Measurements from ENCODE around the gene ESPN. TPM values are rescaled to one million over a fixed set of nuclear protein-coding genes. Genes with fewer than 3 reads are reported as not detected.

Gene ESPN
- total and polyA plus RNA-seq, 2 of the 4 experiments (the other 2 are of a cell fraction): under 0.01 to 0.02 TPM

DNA sequence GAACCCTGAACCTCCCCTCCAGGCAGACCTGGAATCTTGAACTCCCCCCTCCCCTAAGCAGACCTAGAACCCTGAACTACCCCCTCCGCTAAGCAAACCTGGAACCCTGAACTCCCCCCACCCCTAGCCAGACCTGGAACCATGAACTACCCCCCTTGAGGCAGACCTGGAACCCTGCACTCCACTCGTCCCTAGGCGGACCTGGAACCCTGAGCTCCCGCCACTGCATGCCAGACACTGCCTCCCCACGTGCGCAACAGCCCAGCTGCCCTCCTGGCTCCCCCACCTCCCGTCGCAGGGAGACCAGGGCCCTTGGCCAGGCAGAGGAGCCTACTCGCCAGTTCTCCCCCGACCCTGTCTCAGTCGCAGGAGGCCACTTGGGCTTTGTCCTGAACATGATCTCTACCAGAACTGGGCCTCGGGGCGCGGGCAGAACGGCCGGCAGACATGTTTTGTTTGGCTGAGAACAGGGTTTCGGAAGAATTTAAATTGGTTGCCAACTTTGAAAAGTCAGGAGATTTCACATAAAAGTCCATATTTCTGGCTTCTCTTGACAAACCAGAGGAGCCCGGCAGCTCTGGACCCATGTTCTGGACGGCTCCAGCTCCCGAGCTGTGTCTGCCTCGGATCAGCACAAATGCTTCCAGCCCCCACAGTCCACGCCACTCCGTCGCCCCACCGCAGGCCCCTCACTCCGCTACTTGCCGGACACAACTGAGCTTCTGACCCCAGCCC is 76.1 kb downstream of the ESPN start:
- TF ChIP-seq RCOR1 (IDR thresholded peaks at IDR 0.05; ENCODE audit: insufficient replicate concordance, low read length): no peak
- TF ChIP-seq, protein P1, sequence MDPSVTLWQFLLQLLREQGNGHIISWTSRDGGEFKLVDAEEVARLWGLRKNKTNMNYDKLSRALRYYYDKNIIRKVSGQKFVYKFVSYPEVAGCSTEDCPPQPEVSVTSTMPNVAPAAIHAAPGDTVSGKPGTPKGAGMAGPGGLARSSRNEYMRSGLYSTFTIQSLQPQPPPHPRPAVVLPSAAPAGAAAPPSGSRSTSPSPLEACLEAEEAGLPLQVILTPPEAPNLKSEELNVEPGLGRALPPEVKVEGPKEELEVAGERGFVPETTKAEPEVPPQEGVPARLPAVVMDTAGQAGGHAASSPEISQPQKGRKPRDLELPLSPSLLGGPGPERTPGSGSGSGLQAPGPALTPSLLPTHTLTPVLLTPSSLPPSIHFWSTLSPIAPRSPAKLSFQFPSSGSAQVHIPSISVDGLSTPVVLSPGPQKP (IDR thresholded peaks at IDR 0.05; ENCODE audit: borderline replicate concordance, low read depth, low read length): no peak
- TF ChIP-seq, protein P2, sequence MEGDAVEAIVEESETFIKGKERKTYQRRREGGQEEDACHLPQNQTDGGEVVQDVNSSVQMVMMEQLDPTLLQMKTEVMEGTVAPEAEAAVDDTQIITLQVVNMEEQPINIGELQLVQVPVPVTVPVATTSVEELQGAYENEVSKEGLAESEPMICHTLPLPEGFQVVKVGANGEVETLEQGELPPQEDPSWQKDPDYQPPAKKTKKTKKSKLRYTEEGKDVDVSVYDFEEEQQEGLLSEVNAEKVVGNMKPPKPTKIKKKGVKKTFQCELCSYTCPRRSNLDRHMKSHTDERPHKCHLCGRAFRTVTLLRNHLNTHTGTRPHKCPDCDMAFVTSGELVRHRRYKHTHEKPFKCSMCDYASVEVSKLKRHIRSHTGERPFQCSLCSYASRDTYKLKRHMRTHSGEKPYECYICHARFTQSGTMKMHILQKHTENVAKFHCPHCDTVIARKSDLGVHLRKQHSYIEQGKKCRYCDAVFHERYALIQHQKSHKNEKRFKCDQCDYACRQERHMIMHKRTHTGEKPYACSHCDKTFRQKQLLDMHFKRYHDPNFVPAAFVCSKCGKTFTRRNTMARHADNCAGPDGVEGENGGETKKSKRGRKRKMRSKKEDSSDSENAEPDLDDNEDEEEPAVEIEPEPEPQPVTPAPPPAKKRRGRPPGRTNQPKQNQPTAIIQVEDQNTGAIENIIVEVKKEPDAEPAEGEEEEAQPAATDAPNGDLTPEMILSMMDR (conservative IDR thresholded peaks at IDR 0.05; ENCODE audit: low read depth, low read length): no peak
- TF ChIP-seq FOS (IDR thresholded peaks at IDR 0.05; ENCODE audit: low read depth, low read length): no peak
- TF ChIP-seq SMC3 (IDR thresholded peaks at IDR 0.05; ENCODE audit: low read depth, low read length): no peak
- TF ChIP-seq, protein P3, sequence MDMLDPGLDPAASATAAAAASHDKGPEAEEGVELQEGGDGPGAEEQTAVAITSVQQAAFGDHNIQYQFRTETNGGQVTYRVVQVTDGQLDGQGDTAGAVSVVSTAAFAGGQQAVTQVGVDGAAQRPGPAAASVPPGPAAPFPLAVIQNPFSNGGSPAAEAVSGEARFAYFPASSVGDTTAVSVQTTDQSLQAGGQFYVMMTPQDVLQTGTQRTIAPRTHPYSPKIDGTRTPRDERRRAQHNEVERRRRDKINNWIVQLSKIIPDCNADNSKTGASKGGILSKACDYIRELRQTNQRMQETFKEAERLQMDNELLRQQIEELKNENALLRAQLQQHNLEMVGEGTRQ (IDR thresholded peaks at IDR 0.05; ENCODE audit: low read depth, low read length): no peak
- TF ChIP-seq CEBPB (IDR thresholded peaks at IDR 0.05; ENCODE audit: low read depth, low read length): no peak
- no peak for TF ChIP-seq POLR2A (IDR thresholded peaks at IDR 0.05; ENCODE audit: low read depth, low read length)
- TF ChIP-seq CHD1 (IDR thresholded peaks at IDR 0.05; ENCODE audit: low read depth, low read length): no peak
- TF ChIP-seq RFX5 (IDR thresholded peaks at IDR 0.05; ENCODE audit: low read depth, low read length): no peak
- TF ChIP-seq MXI1 (IDR thresholded peaks at IDR 0.05; ENCODE audit: borderline replicate concordance, low read depth, low read length): no peak
- no peak for TF ChIP-seq BHLHE40 (IDR thresholded peaks at IDR 0.05; ENCODE audit: low read depth, low read length)
- Histone ChIP-seq H2AK9ac (replicated peaks; ENCODE audit: low read depth, low read length, poor library complexity) (no peak overlapping the region), H2BK120ac (ENCODE audit: low read depth, low read length) (no peak overlapping the region), H3K4me1 (ENCODE audit: control insufficient read depth, insufficient read depth, low read length) (peaks cover 9% of the 10 kb centered on the region), H2BK20ac (ENCODE audit: low read depth, low read length) (no peak overlapping the region), H3K27me3 (ENCODE audit: control insufficient read depth, insufficient read depth, low read length) (peaks cover 7% of the 10 kb centered on the region), H2AFZ (replicated peaks; ENCODE audit: low read length, poor library complexity) (no peak overlapping the region), H3K4me2 (ENCODE audit: low read depth, low read length) (no peak overlapping the region), H3K36me3 (ENCODE audit: control insufficient read depth, insufficient read depth, low read length) (no peaks in the 10 kb centered on the region), H3K4me3 (ENCODE audit: insufficient read depth, low read depth, low read length) (no peak overlapping the region), H2BK15ac (ENCODE audit: low read depth, low read length) (no peak overlapping the region), H4K91ac (ENCODE audit: insufficient read depth, low read depth, low read length) (no peak overlapping the region), H3K4ac (ENCODE audit: low read depth, low read length) (no peak overlapping the region), H3K14ac (replicated peaks; ENCODE audit: low read depth, low read length) (no peak overlapping the region), H3K79me1 (ENCODE audit: low read depth in 1 of 2, low read length in 2 of 2) (0 out of 4 replicates have a peak, but pooled peaks cover 0 to under 1% of the 10 kb centered on the region in 2 experiments), H3K23ac (ENCODE audit: low read depth, low read length) (no peak overlapping the region), H3K27ac (ENCODE audit: insufficient read depth, low read length) (no peak overlapping the region), H3K9me3 (ENCODE audit: control insufficient read depth, insufficient read depth, low read length) (no peaks in the 10 kb centered on the region), H4K5ac (ENCODE audit: low read depth, low read length) (no peak overlapping the region), H3K9me1 (ENCODE audit: insufficient read depth, low read length) (no peaks in the 10 kb centered on the region), H3K18ac (ENCODE audit: low read depth, low read length) (no peak overlapping the region), H3K56ac (ENCODE audit: extremely low read depth, insufficient read depth, low read length) (no peak overlapping the region), H2BK5ac (ENCODE audit: low read depth, low read length, poor library complexity, severe bottlenecking) (no peak overlapping the region), H4K8ac (ENCODE audit: low read depth in 2 of 2, low read length in 2 of 2) (no peak overlapping the region), H3K9ac (ENCODE audit: low read depth, low read length) (no peak overlapping the region), H4K20me1 (ENCODE audit: insufficient read depth, low read length) (no peaks in the 10 kb centered on the region), H2AK5ac (ENCODE audit: low read depth, low read length) (no peak overlapping the region)
- dilution Hi-C loops (cut with HindIII; ENCODE audit: low sequenced_read_pairs, unreplicated experiment) (no loop called here), in situ Hi-C loops (cut with MboI; ENCODE audit: low sequenced_read_pairs) (no loop called here), intact Hi-C loops (cut with micrococcal nuclease) (no loop called here)
- no TSS peak for BruUV-seq (replicated peaks)
- WGBS, 2 experiments (ENCODE audit: extremely low coverage in 2 of 2, insufficient read length in 1 of 2): 70% methylated on average over 15 of the region's 27 CpGs; no CpG with 5 or more reads in 1 of the 2 experiments
- no peak for ATAC-seq (ENCODE audit: low read depth)
- POLR2A ChIA-PET (ENCODE audit: unreplicated experiment): no interaction called here
- CTCF ChIA-PET: interaction anchor here (1.2 kb wide), 1 partner anchor 11 kb away, joined by 3 read pairs; no protein-coding TSS in a partner anchor
- DNase-seq: no peak
